Endothelial cell (in vitro differentiated cells): ENCODE data around the gene RAB6B. TPM values are rescaled to one million over a fixed set of nuclear protein-coding genes. Genes with fewer than 3 reads are reported as not detected.

Experiments
- DNase-seq: peaks from one replicate; pipeline ENCODE4 v3.0.0; 2021; ENCODE audit warnings: low spot score
- H3K27ac Mint-ChIP-seq: one replicate; pipeline ENCODE4 v1.8.0; 2021; ENCODE audit warnings: mixed read lengths, inconsistent platforms; ENCODE audit not compliant: unreplicated experiment
- H3K27me3 Mint-ChIP-seq: one replicate; pipeline ENCODE4 v1.8.0; 2021; ENCODE audit warnings: mild to moderate bottlenecking, moderate library complexity, mixed read lengths, inconsistent platforms; ENCODE audit not compliant: unreplicated experiment
- H3K36me3 Mint-ChIP-seq: one replicate; pipeline ENCODE4 v1.8.0; 2021; ENCODE audit warnings: mild to moderate bottlenecking, low read depth, mixed read lengths, inconsistent platforms; ENCODE audit not compliant: unreplicated experiment
- H3K4me1 Mint-ChIP-seq: one replicate; pipeline ENCODE4 v1.8.0; 2021; ENCODE audit warnings: mild to moderate bottlenecking, mixed read lengths, inconsistent platforms; ENCODE audit not compliant: unreplicated experiment
- H3K4me3 Mint-ChIP-seq: one replicate; pipeline ENCODE4 v1.8.0; 2021; ENCODE audit warnings: mild to moderate bottlenecking, mixed read lengths, inconsistent platforms; ENCODE audit not compliant: unreplicated experiment
- H3K9me3 Mint-ChIP-seq: one replicate; pipeline ENCODE4 v1.8.0; 2021; ENCODE audit warnings: mixed read lengths, inconsistent platforms; ENCODE audit not compliant: unreplicated experiment
- total RNA-seq: library from RNA; stranded (reverse); fragmentation: NEBNext Ultra II Directional; extraction: Animal tissue kit (Norgen Biotek cat#: 25700); gene quantifications from one replicate; pipeline ENCODE4 v1.2.1, GENCODE V29; 2021; ENCODE audit not compliant: unreplicated experiment
- TF ChIP-seq, protein P1 (sequence below): fragments of 200-600 bp; sonication (generic); IDR thresholded peaks from one replicate; pipeline ENCODE4 v1.5.0; 2021; ENCODE audit warnings: antibody characterized with exemption; ENCODE audit not compliant: unreplicated experiment

RAB6B gene
- total RNA-seq, 1 donor from 2014 or later = 3.9 TPM

DNA sequence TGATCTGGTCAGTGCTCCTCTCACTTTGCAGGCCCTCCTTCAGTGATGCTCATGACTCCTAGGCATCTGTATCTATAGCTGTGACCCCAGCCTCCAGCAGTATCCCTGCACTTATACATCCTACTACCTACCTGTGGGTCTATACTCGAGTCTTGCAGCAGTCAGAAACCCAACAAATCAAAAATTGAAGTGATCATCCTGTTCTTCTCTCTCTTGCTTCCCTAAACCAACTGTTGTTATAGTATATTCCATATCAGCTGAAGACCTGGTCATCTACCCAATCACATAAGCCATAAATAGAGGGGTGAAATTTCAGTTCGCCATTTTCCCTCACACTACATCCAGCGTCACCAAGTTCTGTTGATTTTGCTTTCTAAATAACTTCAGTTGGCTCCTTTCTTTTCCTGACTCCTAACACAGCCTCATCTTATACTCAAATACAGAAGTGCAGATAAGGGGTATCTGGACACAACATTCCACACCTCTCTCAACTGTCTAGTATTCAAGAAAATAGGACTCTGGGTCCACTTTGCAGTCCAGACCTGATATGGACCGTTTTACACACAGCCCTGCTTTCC lies 116.0 kb downstream of the RAB6B start:
- H3K4me1 Mint-ChIP-seq = no peaks in the 10 kb centered on the region
- H3K27me3 Mint-ChIP-seq = peaks cover 2% of the 10 kb centered on the region
- TF ChIP-seq, protein P1, sequence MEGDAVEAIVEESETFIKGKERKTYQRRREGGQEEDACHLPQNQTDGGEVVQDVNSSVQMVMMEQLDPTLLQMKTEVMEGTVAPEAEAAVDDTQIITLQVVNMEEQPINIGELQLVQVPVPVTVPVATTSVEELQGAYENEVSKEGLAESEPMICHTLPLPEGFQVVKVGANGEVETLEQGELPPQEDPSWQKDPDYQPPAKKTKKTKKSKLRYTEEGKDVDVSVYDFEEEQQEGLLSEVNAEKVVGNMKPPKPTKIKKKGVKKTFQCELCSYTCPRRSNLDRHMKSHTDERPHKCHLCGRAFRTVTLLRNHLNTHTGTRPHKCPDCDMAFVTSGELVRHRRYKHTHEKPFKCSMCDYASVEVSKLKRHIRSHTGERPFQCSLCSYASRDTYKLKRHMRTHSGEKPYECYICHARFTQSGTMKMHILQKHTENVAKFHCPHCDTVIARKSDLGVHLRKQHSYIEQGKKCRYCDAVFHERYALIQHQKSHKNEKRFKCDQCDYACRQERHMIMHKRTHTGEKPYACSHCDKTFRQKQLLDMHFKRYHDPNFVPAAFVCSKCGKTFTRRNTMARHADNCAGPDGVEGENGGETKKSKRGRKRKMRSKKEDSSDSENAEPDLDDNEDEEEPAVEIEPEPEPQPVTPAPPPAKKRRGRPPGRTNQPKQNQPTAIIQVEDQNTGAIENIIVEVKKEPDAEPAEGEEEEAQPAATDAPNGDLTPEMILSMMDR = no peak
- no peaks in the 10 kb centered on the region for H3K9me3 Mint-ChIP-seq
- no peak for DNase-seq
- no peak overlapping the region for H3K27ac Mint-ChIP-seq
- peaks cover 4% of the 10 kb centered on the region for H3K36me3 Mint-ChIP-seq
- no peak overlapping the region for H3K4me3 Mint-ChIP-seq

DNA sequence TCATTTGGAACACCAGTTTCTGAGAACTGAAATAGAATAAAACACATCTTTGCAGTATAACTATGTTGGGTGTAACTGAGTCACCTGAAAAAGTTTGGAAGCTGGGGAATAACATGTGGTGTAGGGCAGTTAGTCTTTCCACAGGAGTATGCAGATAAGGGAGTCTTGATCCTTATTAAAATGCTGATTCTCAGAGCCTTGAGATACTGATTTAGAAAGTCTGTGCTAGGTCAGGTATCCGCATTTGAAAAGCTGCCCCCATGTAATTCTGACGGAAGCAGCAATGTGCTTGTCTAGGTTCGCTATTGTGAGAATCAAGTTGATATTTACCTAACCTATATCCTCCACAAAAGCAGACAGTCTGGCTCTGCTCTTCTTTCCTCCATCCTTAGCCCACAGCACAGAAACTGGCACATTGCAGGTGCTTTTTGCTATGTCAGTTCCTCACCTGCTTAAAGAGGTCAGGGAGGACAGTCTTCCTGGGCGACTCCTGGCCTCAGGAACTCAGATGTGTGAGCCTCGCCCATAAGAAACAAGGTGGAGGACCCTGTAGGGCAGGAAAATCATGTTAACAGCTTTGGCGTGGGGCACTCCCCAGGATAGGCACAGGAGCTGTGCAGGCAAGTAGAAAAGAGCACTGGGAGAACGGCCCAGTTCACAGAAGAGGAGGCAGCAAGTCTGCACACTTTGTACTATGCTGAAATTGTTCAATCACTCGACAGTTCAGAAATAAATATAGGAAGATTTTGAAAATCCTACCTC lies 117.7 kb downstream of the RAB6B start:
- Mint-ChIP-seq H3K27me3 (peaks cover 2% of the 10 kb centered on the region), H3K9me3 (no peaks in the 10 kb centered on the region), H3K4me1 (no peaks in the 10 kb centered on the region), H3K27ac (no peak overlapping the region), H3K4me3 (no peak overlapping the region), H3K36me3 (peaks cover 4% of the 10 kb centered on the region)
- DNase-seq = no peak
- TF ChIP-seq, protein P1 = no peak

GRCh38 chr3:133776794-133777438 lies 118.8 kb downstream of the RAB6B start:
- no peaks in the 10 kb centered on the region for H3K9me3 Mint-ChIP-seq
- H3K27ac Mint-ChIP-seq = no peak overlapping the region
- peaks cover 4% of the 10 kb centered on the region for H3K36me3 Mint-ChIP-seq
- no peaks in the 10 kb centered on the region for H3K4me1 Mint-ChIP-seq
- no peak for DNase-seq
- H3K27me3 Mint-ChIP-seq = peaks cover 3% of the 10 kb centered on the region
- H3K4me3 Mint-ChIP-seq = no peak overlapping the region
- TF ChIP-seq, protein P1 = no peak

DNA sequence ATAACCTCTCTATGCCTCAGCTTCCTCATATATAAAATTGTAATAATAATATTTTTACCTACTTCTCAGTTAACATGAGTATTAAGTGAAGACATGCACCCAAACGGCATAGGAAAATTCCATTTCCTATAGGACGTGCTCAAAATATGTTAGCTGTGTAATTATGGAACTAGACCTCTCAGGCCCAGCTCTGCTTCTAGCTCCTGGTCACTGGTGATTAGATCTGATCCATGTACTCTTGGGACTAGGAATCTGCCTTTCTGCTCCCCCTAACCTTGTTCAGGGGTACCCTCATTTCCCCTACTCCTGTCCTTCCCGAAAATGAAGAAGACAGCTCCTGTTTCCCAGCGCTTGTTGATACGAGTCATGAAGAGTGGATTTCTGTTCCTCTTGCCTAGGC lies 119.8 kb downstream of the RAB6B start:
- H3K4me3 Mint-ChIP-seq = no peak overlapping the region
- TF ChIP-seq, protein P1 = no peak
- H3K36me3 Mint-ChIP-seq = peaks cover 4% of the 10 kb centered on the region
- no peak overlapping the region for H3K27ac Mint-ChIP-seq
- H3K4me1 Mint-ChIP-seq = no peaks in the 10 kb centered on the region
- H3K9me3 Mint-ChIP-seq = no peaks in the 10 kb centered on the region
- H3K27me3 Mint-ChIP-seq = peaks cover 3% of the 10 kb centered on the region
- DNase-seq = no peak

- H3K9me3 Mint-ChIP-seq = no peaks in the 10 kb centered on the region
- peaks cover 3% of the 10 kb centered on the region for H3K27me3 Mint-ChIP-seq
- H3K27ac Mint-ChIP-seq = no peak overlapping the region
- no peaks in the 10 kb centered on the region for H3K4me1 Mint-ChIP-seq
- DNase-seq = no peak
- no peak overlapping the region for H3K4me3 Mint-ChIP-seq
- peaks cover 4% of the 10 kb centered on the region for H3K36me3 Mint-ChIP-seq
- TF ChIP-seq, protein P1 = no peak
Observed at GRCh38 chr3:133775309-133775708, 120.4 kb downstream of the RAB6B start.
